ENCODE data around the gene ABCA12.

DNA sequence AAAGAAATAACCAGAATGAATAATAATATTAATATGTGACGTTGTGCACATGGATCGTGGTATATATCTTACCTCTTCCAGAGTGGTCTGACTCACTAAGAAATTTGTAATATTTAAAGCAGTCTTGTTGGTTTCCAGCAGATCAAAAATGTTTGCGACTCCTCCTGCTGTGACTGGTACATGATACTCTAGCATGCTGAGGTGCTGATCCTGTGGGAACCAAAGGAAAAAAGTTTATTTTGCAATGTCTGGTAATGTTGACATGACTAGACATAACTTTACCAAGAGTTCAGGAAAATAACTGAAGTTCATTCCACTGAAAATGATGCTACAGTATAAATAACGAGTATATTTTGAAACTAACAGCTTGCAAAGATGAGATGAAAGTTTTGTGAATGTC, 204.4 kb downstream of the ABCA12 start:
- TF ChIP-seq POLR2A (IDR thresholded peaks at IDR 0.05) (no peak), POLR2AphosphoS5 (IDR thresholded peaks at IDR 0.05) (no peak)
- TF ChIP-seq, protein P1, sequence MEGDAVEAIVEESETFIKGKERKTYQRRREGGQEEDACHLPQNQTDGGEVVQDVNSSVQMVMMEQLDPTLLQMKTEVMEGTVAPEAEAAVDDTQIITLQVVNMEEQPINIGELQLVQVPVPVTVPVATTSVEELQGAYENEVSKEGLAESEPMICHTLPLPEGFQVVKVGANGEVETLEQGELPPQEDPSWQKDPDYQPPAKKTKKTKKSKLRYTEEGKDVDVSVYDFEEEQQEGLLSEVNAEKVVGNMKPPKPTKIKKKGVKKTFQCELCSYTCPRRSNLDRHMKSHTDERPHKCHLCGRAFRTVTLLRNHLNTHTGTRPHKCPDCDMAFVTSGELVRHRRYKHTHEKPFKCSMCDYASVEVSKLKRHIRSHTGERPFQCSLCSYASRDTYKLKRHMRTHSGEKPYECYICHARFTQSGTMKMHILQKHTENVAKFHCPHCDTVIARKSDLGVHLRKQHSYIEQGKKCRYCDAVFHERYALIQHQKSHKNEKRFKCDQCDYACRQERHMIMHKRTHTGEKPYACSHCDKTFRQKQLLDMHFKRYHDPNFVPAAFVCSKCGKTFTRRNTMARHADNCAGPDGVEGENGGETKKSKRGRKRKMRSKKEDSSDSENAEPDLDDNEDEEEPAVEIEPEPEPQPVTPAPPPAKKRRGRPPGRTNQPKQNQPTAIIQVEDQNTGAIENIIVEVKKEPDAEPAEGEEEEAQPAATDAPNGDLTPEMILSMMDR (IDR thresholded peaks at IDR 0.05) = no peak
